ENCODE results near the gene HOXC6.
"Not testable (repeated sequence)": the region's sequence is repeated elsewhere in the genome, so short reads cannot be mapped to it uniquely, and the experiment has no call there.

The HOXC6 gene

GRCh38 chr12:54066408-54066807 is 38.2 kb downstream of the HOXC6 start:
- Histone ChIP-seq H3K4me3 (no peak overlapping the region), H3K4me1 (no peaks in the 10 kb centered on the region), H3K27me3 (peaks cover 59% of the 10 kb centered on the region), H3K9me3 (no peaks in the 10 kb centered on the region), H3K9ac (no peak overlapping the region), H3K36me3 (no peaks in the 10 kb centered on the region), H4K20me1 (peaks cover 12% of the 10 kb centered on the region; the same call in 1 of the 2 replicates), H3K27ac (no peak overlapping the region), H3K4me2 (no peak overlapping the region)
- no peak for TF ChIP-seq Cebpa-rat (IDR thresholded peaks at IDR 0.05)

GRCh38 chr12:54068418-54069070 is 40.3 kb downstream of the HOXC6 start:
- H3K4me2 ChIP-seq = no peak overlapping the region
- peaks cover 49% of the 10 kb centered on the region for H3K27me3 ChIP-seq
- peaks cover 5% of the 10 kb centered on the region; the same call in 1 of the 2 replicates for H4K20me1 ChIP-seq
- no peaks in the 10 kb centered on the region for H3K9me3 ChIP-seq
- no peak overlapping the region for H3K4me3 ChIP-seq
- no peaks in the 10 kb centered on the region for H3K4me1 ChIP-seq
- no peak overlapping the region for H3K27ac ChIP-seq
- no peaks in the 10 kb centered on the region for H3K36me3 ChIP-seq
- no peak overlapping the region for H3K9ac ChIP-seq
- TF ChIP-seq Cebpa-rat (IDR thresholded peaks at IDR 0.05) = no peak

- TF ChIP-seq Cebpa-rat (IDR thresholded peaks at IDR 0.05) = no peak
- Histone ChIP-seq H3K27ac (no peak overlapping the region), H3K4me3 (no peak overlapping the region), H3K4me1 (no peaks in the 10 kb centered on the region), H3K27me3 (peaks cover 43% of the 10 kb centered on the region), H3K4me2 (no peak overlapping the region), H3K36me3 (no peaks in the 10 kb centered on the region), H3K9me3 (no peaks in the 10 kb centered on the region), H3K9ac (no peak overlapping the region), H4K20me1 (peaks cover 5% of the 10 kb centered on the region; the same call in 1 of the 2 replicates)
Measured at GRCh38 chr12:54071942-54072341, 43.7 kb downstream of the HOXC6 start.

- Histone ChIP-seq H3K9me3 (no peaks in the 10 kb centered on the region), H4K20me1 (no peaks in the 10 kb centered on the region; the same call in 1 of the 2 replicates), H3K4me1 (no peaks in the 10 kb centered on the region), H3K4me3 (no peak overlapping the region), H3K27me3 (peaks cover 59% of the 10 kb centered on the region), H3K36me3 (no peaks in the 10 kb centered on the region), H3K27ac (no peak overlapping the region), H3K4me2 (no peak overlapping the region), H3K9ac (no peak overlapping the region)
- TF ChIP-seq Cebpa-rat (IDR thresholded peaks at IDR 0.05) = no peak
Measured at GRCh38 chr12:54074308-54074707, 46.1 kb downstream of the HOXC6 start.

GRCh38 chr12:54075409-54075808 is 47.2 kb downstream of the HOXC6 start:
- Histone ChIP-seq H3K9ac (no peak overlapping the region), H3K27me3 (peaks cover 65% of the 10 kb centered on the region), H3K36me3 (no peaks in the 10 kb centered on the region), H3K4me1 (no peaks in the 10 kb centered on the region), H3K27ac (no peak overlapping the region), H3K4me3 (no peak overlapping the region), H3K4me2 (no peak overlapping the region), H3K9me3 (no peaks in the 10 kb centered on the region), H4K20me1 (peaks cover 6% of the 10 kb centered on the region; the same call in 1 of the 2 replicates)
- no peak for TF ChIP-seq Cebpa-rat (IDR thresholded peaks at IDR 0.05)

GRCh38 chr12:54075974-54076373 is 47.7 kb downstream of the HOXC6 start:
- Histone ChIP-seq H3K9me3 (no peaks in the 10 kb centered on the region), H4K20me1 (peaks cover 7% of the 10 kb centered on the region; the same call in 1 of the 2 replicates), H3K27me3 (peaks cover 65% of the 10 kb centered on the region), H3K4me2 (no peak overlapping the region), H3K27ac (no peak overlapping the region), H3K4me1 (no peaks in the 10 kb centered on the region), H3K9ac (no peak overlapping the region), H3K36me3 (no peaks in the 10 kb centered on the region), H3K4me3 (no peak overlapping the region)
- TF ChIP-seq Cebpa-rat (IDR thresholded peaks at IDR 0.05) = no peak

GRCh38 chr12:54077843-54078242 is 49.6 kb downstream of the HOXC6 start:
- H3K36me3 ChIP-seq, H3K4me1 ChIP-seq, H3K9ac ChIP-seq, H3K4me3 ChIP-seq, H3K9me3 ChIP-seq, H3K27ac ChIP-seq, H3K4me2 ChIP-seq, H4K20me1 ChIP-seq: not testable (repeated sequence)
- peaks cover 76% of the 10 kb centered on the region for H3K27me3 ChIP-seq

- not testable (repeated sequence) for H3K4me1 ChIP-seq, H3K4me2 ChIP-seq
Measured at GRCh38 chr12:54079115-54079514, 50.9 kb downstream of the HOXC6 start.

More at GRCh38 chr12:54079115-54079514, 50.9 kb downstream of the HOXC6 start:
- not testable (repeated sequence) for H3K4me3 ChIP-seq, H3K36me3 ChIP-seq, H3K9ac ChIP-seq, H3K9me3 ChIP-seq, H4K20me1 ChIP-seq, H3K27ac ChIP-seq
- peaks cover 81% of the 10 kb centered on the region for H3K27me3 ChIP-seq
